Measurements from ENCODE around the gene RAP1GAP. TPM values are rescaled to one million over a fixed set of nuclear protein-coding genes. Genes with fewer than 3 reads are reported as not detected.

Gene RAP1GAP
- total and polyA plus RNA-seq, 2 of the 13 experiments (the other 11 are each of a cell fraction or from before 2014, with no cell fraction given): 11.9 to 37.5 TPM

- no peak for TF ChIP-seq PCBP2 (optimal IDR thresholded peaks at IDR 0.05; ENCODE audit: low read depth, low read length, poor library complexity, severe bottlenecking)
- no peak; the same call in 1 of the 2 replicates for TF ChIP-seq NCOR1 (IDR thresholded peaks at IDR 0.05; ENCODE audit: borderline replicate concordance, low read length)
- TF ChIP-seq ZNF556 (CRISPR knock-in tag; IDR thresholded peaks at IDR 0.05; ENCODE audit: borderline replicate concordance): peak; percentile 84; the same call in 1 of the 2 replicates
- 0 out of 2 replicates have a peak, but pooled peaks have one; percentile 29 for TF ChIP-seq PPARG (CRISPR knock-in tag; conservative IDR thresholded peaks at IDR 0.05)
- TF ChIP-seq ZFYVE20 (CRISPR knock-in tag; IDR thresholded peaks at IDR 0.05; ENCODE audit: borderline replicate concordance, low read depth): peak; percentile 39; the same call in 1 of the 2 replicates
- no peak for TF ChIP-seq ZNF10 (CRISPR knock-in tag; IDR thresholded peaks at IDR 0.05; ENCODE audit: borderline replicate concordance, low read depth)
- TF ChIP-seq SKI (IDR thresholded peaks at IDR 0.05; ENCODE audit: partially characterized antibody): peak; percentile 49
- TF ChIP-seq ETV6 (CRISPR knock-in tag; conservative IDR thresholded peaks at IDR 0.05): peak; percentile 13; the same call in 1 of the 2 replicates
- peak; percentile 84 for TF ChIP-seq ZBTB38 (CRISPR knock-in tag; IDR thresholded peaks at IDR 0.05)
- no peak for TF ChIP-seq AFF4 (CRISPR knock-in tag; IDR thresholded peaks at IDR 0.05)
- TF ChIP-seq EP300 (IDR thresholded peaks at IDR 0.05; ENCODE audit: low read depth in 2 of 2, low read length in 2 of 2): peak; percentile 50 to 53; a peak in 1 of 4 replicates
- peak; percentile 32; the same call in 1 of the 2 replicates for TF ChIP-seq EP300 (CRISPR knock-in tag; IDR thresholded peaks at IDR 0.05; ENCODE audit: borderline replicate concordance)
- TF ChIP-seq IRF2 (CRISPR knock-in tag; IDR thresholded peaks at IDR 0.05): peak; percentile 81
- no peak for TF ChIP-seq ZBTB10 (CRISPR knock-in tag; IDR thresholded peaks at IDR 0.05; ENCODE audit: borderline replicate concordance)
- TF ChIP-seq TGIF2 (CRISPR knock-in tag; IDR thresholded peaks at IDR 0.05): no peak
- TF ChIP-seq SALL2 (CRISPR knock-in tag; IDR thresholded peaks at IDR 0.05): peak; percentile 43; the same call in 1 of the 2 replicates
- peak; percentile 82 for TF ChIP-seq ZSCAN25 (CRISPR knock-in tag; IDR thresholded peaks at IDR 0.05)
- TF ChIP-seq ZNF24 (IDR thresholded peaks at IDR 0.05): no peak
- TF ChIP-seq ZNF280B (CRISPR knock-in tag; IDR thresholded peaks at IDR 0.05; ENCODE audit: borderline replicate concordance): peak; percentile 58; the same call in 1 of the 2 replicates
Observed at GRCh38 chr1:21669258-21670058, at the start of gene RAP1GAP (continued).

Data from HepG2 (cell line).